Measurements from ENCODE around the gene MAEA. TPM values are rescaled to one million over a fixed set of nuclear protein-coding genes. Genes with fewer than 3 reads are reported as not detected.

The MAEA gene
- total RNA-seq, 1 donor from 2014 or later, result 38.2 TPM

DNA sequence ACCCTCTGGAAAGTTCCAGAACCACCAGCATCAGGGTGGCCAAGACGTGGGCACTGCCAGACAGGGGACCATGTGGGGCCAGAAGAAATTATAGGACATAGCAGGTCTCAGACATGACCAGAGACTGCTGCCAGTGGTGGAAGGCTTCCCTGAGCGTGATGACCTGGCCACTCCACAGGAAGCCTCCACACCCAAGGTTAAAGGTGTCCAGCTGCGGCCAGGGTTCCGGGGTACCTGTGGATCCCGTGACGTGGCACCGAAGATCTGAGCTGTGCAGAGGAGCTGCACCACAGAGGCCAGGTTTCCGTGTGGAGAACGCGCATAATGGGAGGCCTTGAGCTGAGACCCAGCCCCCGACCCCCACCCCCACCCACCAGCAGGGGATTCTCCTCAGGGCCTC lies 24.3 kb upstream of the MAEA start:
- no peak overlapping the region for H3K4me3 Mint-ChIP-seq
- no peaks in the 10 kb centered on the region for H3F3A ChIP-seq (ENCODE audit: low read depth)
- H3K79me2 ChIP-seq (ENCODE audit: low read depth), result no peaks in the 10 kb centered on the region
- no peaks in the 10 kb centered on the region for H3K27me3 ChIP-seq
- H3K36me3 Mint-ChIP-seq, result peaks cover 24% of the 10 kb centered on the region
- H4K20me1 ChIP-seq (ENCODE audit: low read depth), result no peaks in the 10 kb centered on the region
- peaks cover 5% of the 10 kb centered on the region for H3K9me3 ChIP-seq (ENCODE audit: low read depth)
- H2AFZ ChIP-seq (replicated peaks), result no peak overlapping the region
- H3K4me1 Mint-ChIP-seq, result no peaks in the 10 kb centered on the region
- H3K9ac ChIP-seq, result no peak overlapping the region
- peaks cover 42% of the 10 kb centered on the region for H3K9me3 Mint-ChIP-seq
- H3K27ac Mint-ChIP-seq, result no peak overlapping the region
- H3K27me3 Mint-ChIP-seq (ENCODE audit: insufficient read depth, low read depth), result peaks cover 10% of the 10 kb centered on the region
- H3K36me3 ChIP-seq, result no peaks in the 10 kb centered on the region
- no peak for DNase-seq (ENCODE audit: low spot score)
- no peaks in the 10 kb centered on the region for H3K4me1 ChIP-seq
- no peak overlapping the region for H3K4me2 ChIP-seq
- no peak overlapping the region for H3K27ac ChIP-seq
- TF ChIP-seq EZH2phosphoT487 (IDR thresholded peaks at IDR 0.05) (no peak), EZH2 (IDR thresholded peaks at IDR 0.05) (no peak)
- TF ChIP-seq, protein P1, sequence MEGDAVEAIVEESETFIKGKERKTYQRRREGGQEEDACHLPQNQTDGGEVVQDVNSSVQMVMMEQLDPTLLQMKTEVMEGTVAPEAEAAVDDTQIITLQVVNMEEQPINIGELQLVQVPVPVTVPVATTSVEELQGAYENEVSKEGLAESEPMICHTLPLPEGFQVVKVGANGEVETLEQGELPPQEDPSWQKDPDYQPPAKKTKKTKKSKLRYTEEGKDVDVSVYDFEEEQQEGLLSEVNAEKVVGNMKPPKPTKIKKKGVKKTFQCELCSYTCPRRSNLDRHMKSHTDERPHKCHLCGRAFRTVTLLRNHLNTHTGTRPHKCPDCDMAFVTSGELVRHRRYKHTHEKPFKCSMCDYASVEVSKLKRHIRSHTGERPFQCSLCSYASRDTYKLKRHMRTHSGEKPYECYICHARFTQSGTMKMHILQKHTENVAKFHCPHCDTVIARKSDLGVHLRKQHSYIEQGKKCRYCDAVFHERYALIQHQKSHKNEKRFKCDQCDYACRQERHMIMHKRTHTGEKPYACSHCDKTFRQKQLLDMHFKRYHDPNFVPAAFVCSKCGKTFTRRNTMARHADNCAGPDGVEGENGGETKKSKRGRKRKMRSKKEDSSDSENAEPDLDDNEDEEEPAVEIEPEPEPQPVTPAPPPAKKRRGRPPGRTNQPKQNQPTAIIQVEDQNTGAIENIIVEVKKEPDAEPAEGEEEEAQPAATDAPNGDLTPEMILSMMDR (IDR thresholded peaks at IDR 0.05), result no peak
- H3K4me3 ChIP-seq, result no peak overlapping the region

DNA sequence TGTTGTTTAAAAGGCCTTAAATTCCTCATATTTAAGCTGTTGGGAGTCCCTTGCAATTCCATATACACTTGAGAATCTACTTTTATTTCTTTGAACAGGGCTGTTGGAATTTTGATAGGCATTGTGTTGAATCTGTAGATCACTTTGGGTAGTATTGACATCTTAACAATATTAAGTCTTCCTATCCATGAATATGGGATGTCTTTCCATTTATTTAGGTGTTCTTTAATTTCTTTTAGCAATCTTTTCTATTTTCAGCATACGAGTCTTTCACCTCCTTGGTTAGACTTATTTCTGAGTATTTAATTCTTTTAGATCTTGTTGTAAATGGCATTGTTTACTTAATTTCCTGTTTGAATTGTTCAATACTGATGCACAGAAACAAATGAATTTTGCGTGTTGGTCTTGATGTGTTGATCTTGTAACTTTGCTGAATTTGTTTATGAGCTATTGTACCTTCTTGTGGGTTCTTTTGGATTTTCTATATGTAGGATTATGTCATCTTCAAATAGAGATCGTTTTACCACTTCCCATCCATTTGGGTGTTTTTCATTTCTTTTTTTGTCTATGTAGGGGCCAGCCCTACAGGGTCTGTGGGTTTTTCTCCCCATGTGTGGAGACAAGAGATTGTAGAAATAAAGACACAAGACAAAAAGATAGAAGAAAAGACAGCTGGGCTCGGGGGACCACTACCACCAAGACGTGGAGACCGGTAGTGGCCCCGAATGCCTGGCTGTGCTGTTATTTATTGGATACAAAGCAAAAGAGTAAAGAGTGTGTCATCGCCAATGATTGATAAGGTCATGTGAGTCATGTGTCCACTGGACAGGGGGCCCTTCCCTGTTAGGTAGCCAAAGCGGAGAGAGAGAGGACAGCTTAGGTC lies 22.6 kb upstream of the MAEA start:
- Mint-ChIP-seq H3K27ac (no peak overlapping the region), H3K36me3 (peaks cover 24% of the 10 kb centered on the region)
- H3K36me3 ChIP-seq, result no peaks in the 10 kb centered on the region

DNA sequence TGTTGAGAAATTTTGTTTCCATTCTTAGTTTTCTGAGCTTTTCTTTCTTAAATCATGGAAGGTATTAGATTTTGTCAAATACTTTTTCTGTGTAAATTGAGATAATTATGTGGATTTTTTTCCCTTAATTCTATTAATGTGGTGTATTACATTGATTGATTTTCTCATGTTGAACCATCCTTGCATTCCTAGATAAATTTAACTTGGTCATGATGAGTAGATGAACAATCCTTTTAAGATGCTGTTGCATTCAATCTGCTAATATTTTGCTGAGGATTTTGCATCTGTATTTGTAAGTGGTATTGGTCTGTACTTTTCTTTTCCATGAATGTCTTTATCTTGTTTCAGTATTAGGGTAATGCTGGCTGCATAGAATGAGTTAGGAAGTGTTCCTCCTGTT lies 20.5 kb upstream of the MAEA start:
- Histone ChIP-seq H3F3A (ENCODE audit: low read depth) (no peaks in the 10 kb centered on the region), H3K4me2 (no peak overlapping the region), H3K27me3 (no peaks in the 10 kb centered on the region), H3K4me3 (no peak overlapping the region), H4K20me1 (ENCODE audit: low read depth) (no peaks in the 10 kb centered on the region), H3K9me3 (ENCODE audit: low read depth) (peaks cover 5% of the 10 kb centered on the region), H2AFZ (replicated peaks) (no peak overlapping the region), H3K79me2 (ENCODE audit: low read depth) (no peaks in the 10 kb centered on the region), H3K36me3 (no peaks in the 10 kb centered on the region), H3K4me1 (no peaks in the 10 kb centered on the region), H3K9ac (no peak overlapping the region), H3K27ac (no peak overlapping the region)
- H3K27ac Mint-ChIP-seq, result no peak overlapping the region
- peaks cover 5% of the 10 kb centered on the region for H3K27me3 Mint-ChIP-seq (ENCODE audit: insufficient read depth, low read depth)
- H3K9me3 Mint-ChIP-seq, result peaks cover 44% of the 10 kb centered on the region
- no peaks in the 10 kb centered on the region for H3K4me1 Mint-ChIP-seq
- peaks cover 23% of the 10 kb centered on the region for H3K36me3 Mint-ChIP-seq
- no peak for DNase-seq (ENCODE audit: low spot score)
- no peak overlapping the region for H3K4me3 Mint-ChIP-seq
- TF ChIP-seq EZH2 (IDR thresholded peaks at IDR 0.05), result no peak
- TF ChIP-seq EZH2phosphoT487 (IDR thresholded peaks at IDR 0.05), result no peak
- TF ChIP-seq, protein P1 (IDR thresholded peaks at IDR 0.05), result no peak

More for the DNA sequence above, 22.6 kb upstream of the MAEA start:
- Histone ChIP-seq H4K20me1 (ENCODE audit: low read depth) (no peaks in the 10 kb centered on the region), H3K27ac (no peak overlapping the region), H3K79me2 (ENCODE audit: low read depth) (no peaks in the 10 kb centered on the region), H3K27me3 (no peaks in the 10 kb centered on the region), H2AFZ (replicated peaks) (no peak overlapping the region), H3F3A (ENCODE audit: low read depth) (no peaks in the 10 kb centered on the region), H3K4me2 (no peak overlapping the region), H3K4me1 (no peaks in the 10 kb centered on the region), H3K9ac (no peak overlapping the region), H3K9me3 (ENCODE audit: low read depth) (peaks cover 5% of the 10 kb centered on the region), H3K4me3 (no peak overlapping the region)
- Mint-ChIP-seq H3K4me1 (no peaks in the 10 kb centered on the region), H3K27me3 (ENCODE audit: insufficient read depth, low read depth) (peaks cover 7% of the 10 kb centered on the region), H3K4me3 (no peak overlapping the region), H3K9me3 (peaks cover 44% of the 10 kb centered on the region)
- TF ChIP-seq, protein P1 (IDR thresholded peaks at IDR 0.05), result no peak
- TF ChIP-seq EZH2 (IDR thresholded peaks at IDR 0.05), result no peak
- no peak for DNase-seq (ENCODE audit: low spot score)
